Spinal cord (tissue), 10 donors: Measurements from ENCODE around the gene CD69. TPM values are rescaled to one million over a fixed set of nuclear protein-coding genes. Genes with fewer than 3 reads are reported as not detected.

Source experiments
- DNase-seq, 6 donors: peaks; one replicate each; pipeline versions ENCODE4 v3.0.0 to v3.0.0-alpha.2; 2013 to 2015; ENCODE audit warnings: low spot score in 6 of 6, low read depth in 4 of 6
- H3K27ac ChIP-seq: one replicate; pipeline ENCODE4 v1.5.1; 2013; ENCODE audit warnings: low read depth, low read length, control low read depth
- H3K27me3 ChIP-seq: one replicate; pipeline ENCODE4 v1.6.1; 2013; ENCODE audit warnings: low read length; ENCODE audit not compliant: control insufficient read depth, insufficient read depth
- H3K36me3 ChIP-seq: one replicate; pipeline ENCODE4 v1.6.1; 2013; ENCODE audit warnings: low read length; ENCODE audit not compliant: control insufficient read depth, insufficient read depth
- H3K4me1 ChIP-seq: one replicate; pipeline ENCODE4 v1.6.1; 2013; ENCODE audit warnings: low read length; ENCODE audit not compliant: control insufficient read depth, insufficient read depth
- H3K4me3 ChIP-seq: one replicate; pipeline ENCODE4 v1.5.1; 2013; ENCODE audit warnings: low read depth, low read length, control low read depth
- H3K9me3 ChIP-seq: one replicate; pipeline ENCODE4 v1.6.1; 2013; ENCODE audit warnings: low read length; ENCODE audit not compliant: control insufficient read depth, insufficient read depth
- WGBS: methylation state at CpG from one replicate; pipeline ENCODE4 v1.1.5; 2013; ENCODE audit warnings: missing lambda C conversion rate; ENCODE audit not compliant: insufficient coverage; 5-methylcytosine and 5-hydroxymethylcytosine counted together
- polyA plus RNA-seq, 2 donors: library from polyadenylated mRNA; unstranded; fragments of 120-200 nt; gene quantifications; one replicate each; pipeline ENCODE4 v1.2.1, GENCODE V29; 2013; ENCODE audit not compliant: insufficient read length in 2 of 2
- total RNA-seq, 2 donors: library from RNA; depleted of rRNA in 1 of 2; stranded (reverse); fragments of 120-200 nt in 1 of 2; fragments of >200 nt in 1 of 2; gene quantifications; one replicate each; pipeline versions ENCODE4 v1.2.3 to v1.2.4, GENCODE V29; 2013 to 2014
- donor health status: healthy.

The CD69 gene
- total and polyA plus RNA-seq, 4 donors, result 0.63 to 9.6 (median 1.6) TPM

- no CpG with 5 or more reads among the region's 5 CpGs for WGBS
- Histone ChIP-seq H3K4me1 (no peaks in the 10 kb centered on the region), H3K27me3 (no peaks in the 10 kb centered on the region), H3K36me3 (no peaks in the 10 kb centered on the region), H3K9me3 (no peaks in the 10 kb centered on the region), H3K4me3 (no peak overlapping the region), H3K27ac (no peak overlapping the region)
- no peak for DNase-seq
Observed at GRCh38 chr12:9796346-9796745, 35.6 kb upstream of the CD69 start.

- Histone ChIP-seq H3K4me3 (no peak overlapping the region), H3K36me3 (no peaks in the 10 kb centered on the region), H3K27ac (no peak overlapping the region), H3K9me3 (no peaks in the 10 kb centered on the region), H3K27me3 (no peaks in the 10 kb centered on the region), H3K4me1 (no peaks in the 10 kb centered on the region)
- no CpG with 5 or more reads among the region's 2 CpGs for whole genome bisulfite sequencing
- DNase-seq, result no peak
Observed at GRCh38 chr12:9795945-9796344, 35.2 kb upstream of the CD69 start.

DNA sequence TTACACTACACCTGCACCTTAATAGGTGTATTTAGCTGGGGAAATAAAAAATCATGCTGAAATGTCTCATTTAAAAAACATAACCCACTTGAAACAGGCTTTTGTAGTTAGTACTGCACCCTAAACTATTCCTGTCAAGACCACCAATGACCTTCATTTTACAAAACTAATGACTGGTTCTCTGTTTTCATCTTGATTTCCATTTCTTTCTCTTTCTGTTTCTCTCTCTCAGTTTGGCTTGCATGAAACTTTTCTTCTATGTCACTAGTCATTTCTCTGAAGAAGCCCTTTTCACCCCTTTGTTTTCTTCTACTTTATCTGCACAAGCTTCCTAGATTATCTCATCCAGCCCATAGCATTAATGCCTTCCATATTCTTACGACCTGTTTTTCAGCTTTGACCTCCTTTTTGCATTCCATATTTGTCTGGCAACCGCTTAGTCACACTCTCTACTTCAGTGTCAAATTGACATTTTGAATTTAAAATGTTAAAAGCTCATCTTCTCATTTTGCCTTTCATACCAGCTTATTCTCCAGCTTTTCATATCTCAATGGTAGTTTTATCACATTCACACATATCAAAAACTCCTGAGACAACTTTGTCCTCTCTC lies 33.9 kb upstream of the CD69 start:
- Histone ChIP-seq H3K4me3 (no peak overlapping the region), H3K36me3 (no peaks in the 10 kb centered on the region), H3K27me3 (no peaks in the 10 kb centered on the region), H3K9me3 (no peaks in the 10 kb centered on the region), H3K27ac (no peak overlapping the region), H3K4me1 (no peaks in the 10 kb centered on the region)
- no peak for DNase-seq
- WGBS, result 78% methylated on average over 2 of the region's 2 CpGs

DNA sequence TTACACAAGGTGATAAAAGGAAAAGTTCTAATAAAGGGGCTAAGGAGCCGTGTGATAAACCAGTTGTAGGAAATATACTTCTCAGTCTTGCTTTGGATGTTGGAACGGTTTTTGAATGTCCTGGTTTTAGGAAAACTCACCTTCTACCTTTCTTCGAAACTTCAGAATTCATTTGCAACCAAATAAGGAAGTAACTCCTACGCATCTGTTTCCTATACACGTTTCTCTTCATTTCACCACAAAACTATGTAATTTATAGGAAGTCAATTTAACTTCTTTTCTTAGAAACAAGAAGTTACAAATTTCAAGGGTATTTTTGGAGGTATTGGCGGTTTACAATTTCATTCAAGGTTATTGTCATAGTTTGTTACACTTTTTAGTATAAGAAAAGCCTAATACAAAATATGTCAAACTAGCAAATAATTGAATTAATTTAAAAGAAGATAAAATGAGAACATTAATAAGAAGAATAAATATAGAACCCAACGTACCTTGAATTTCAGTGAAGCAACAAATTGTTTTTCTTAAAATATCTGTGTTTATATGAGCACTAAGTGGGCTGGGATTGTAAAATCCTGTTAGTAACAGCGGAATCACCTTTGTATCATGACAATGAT lies 33.2 kb upstream of the CD69 start:
- no peak overlapping the region for H3K27ac ChIP-seq
- H3K36me3 ChIP-seq, result no peaks in the 10 kb centered on the region
- no peak for DNase-seq
- H3K4me3 ChIP-seq, result no peak overlapping the region
- no CpG with 5 or more reads among the region's 8 CpGs for WGBS
- H3K9me3 ChIP-seq, result no peaks in the 10 kb centered on the region
- no peaks in the 10 kb centered on the region for H3K4me1 ChIP-seq
- H3K27me3 ChIP-seq, result no peaks in the 10 kb centered on the region

- no peaks in the 10 kb centered on the region for H3K9me3 ChIP-seq
- no peak overlapping the region for H3K4me3 ChIP-seq
- no peaks in the 10 kb centered on the region for H3K4me1 ChIP-seq
Observed at GRCh38 chr12:9792961-9793617, 32.4 kb upstream of the CD69 start.

DNA sequence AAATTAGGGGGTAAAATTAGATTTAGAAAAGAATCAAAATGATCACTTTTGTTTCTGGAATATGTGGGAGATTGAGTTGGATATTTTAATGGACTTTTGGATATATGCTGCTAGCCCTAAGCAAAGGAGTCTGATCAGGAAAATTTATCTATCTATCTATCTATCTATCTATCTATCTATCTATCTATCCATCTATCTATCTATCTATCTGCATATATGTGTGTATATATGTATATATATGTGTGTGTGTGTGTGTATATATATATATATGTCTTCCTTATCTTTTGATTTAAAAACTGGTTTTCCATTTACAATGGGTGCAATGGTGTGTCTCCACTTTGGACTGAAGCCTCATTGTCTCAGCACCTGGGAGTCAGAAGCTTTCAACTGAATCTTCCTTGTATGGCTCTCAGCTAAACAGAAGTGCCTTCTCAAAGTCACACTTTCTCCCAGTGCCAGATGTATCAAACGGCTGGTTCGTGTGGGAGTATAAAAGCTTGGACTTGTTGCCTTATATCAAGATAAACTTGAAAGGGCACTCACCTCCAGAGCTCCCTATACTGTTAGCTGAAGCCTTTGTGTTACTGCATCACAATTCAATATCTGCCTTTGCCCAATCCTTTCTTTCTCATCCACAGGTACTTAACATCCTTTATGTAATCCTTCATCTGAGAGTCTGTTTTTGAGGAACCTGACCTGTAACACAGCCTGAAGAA lies 31.6 kb upstream of the CD69 start:
- no peak for DNase-seq
- Histone ChIP-seq H3K27ac (no peak overlapping the region), H3K9me3 (no peaks in the 10 kb centered on the region), H3K27me3 (no peaks in the 10 kb centered on the region), H3K4me1 (no peaks in the 10 kb centered on the region), H3K36me3 (no peaks in the 10 kb centered on the region), H3K4me3 (no peak overlapping the region)
- no CpG with 5 or more reads among the region's 2 CpGs for WGBS

More at GRCh38 chr12:9792961-9793617, 32.4 kb upstream of the CD69 start:
- WGBS, result no CpG with 5 or more reads among the region's 2 CpGs
- no peaks in the 10 kb centered on the region for H3K36me3 ChIP-seq
- no peak overlapping the region for H3K27ac ChIP-seq
- no peaks in the 10 kb centered on the region for H3K27me3 ChIP-seq
- no peak for DNase-seq

- Histone ChIP-seq H3K9me3 (peaks cover 2% of the 10 kb centered on the region), H3K4me1 (no peaks in the 10 kb centered on the region), H3K36me3 (no peaks in the 10 kb centered on the region), H3K27me3 (no peaks in the 10 kb centered on the region), H3K4me3 (no peak overlapping the region), H3K27ac (no peak overlapping the region)
- WGBS, result 54% methylated on average over 2 of the region's 6 CpGs
- DNase-seq, result no peak
Observed at GRCh38 chr12:9786726-9787717, 26.3 kb upstream of the CD69 start.

DNA sequence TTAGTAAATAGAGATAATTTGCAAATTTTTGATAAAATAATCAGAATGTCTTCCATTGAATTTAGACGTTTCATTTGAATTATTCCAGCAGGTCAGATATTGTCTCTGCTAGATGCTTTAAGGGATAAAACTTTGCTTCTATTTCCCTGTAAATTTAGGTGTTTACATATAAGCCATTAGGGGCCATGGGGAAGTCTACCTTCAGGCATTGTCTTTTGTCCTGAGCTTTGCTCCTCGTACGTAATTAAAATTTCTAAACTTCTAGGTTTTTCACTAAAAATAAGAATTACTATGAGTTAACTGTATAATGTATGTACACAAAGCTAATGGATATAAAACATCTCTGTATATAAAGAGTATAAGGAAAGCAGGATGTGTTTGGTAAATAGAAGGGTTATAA lies 24.1 kb upstream of the CD69 start:
- no peak for DNase-seq
- no CpG with 5 or more reads among the region's 3 CpGs for WGBS
- no peak overlapping the region for H3K27ac ChIP-seq
- no peaks in the 10 kb centered on the region for H3K36me3 ChIP-seq
- H3K27me3 ChIP-seq, result no peaks in the 10 kb centered on the region
- H3K9me3 ChIP-seq, result peaks cover 2% of the 10 kb centered on the region
- H3K4me1 ChIP-seq, result no peaks in the 10 kb centered on the region
- no peak overlapping the region for H3K4me3 ChIP-seq

GRCh38 chr12:9784326-9784725 lies 23.6 kb upstream of the CD69 start:
- Histone ChIP-seq H3K27me3 (no peaks in the 10 kb centered on the region), H3K4me3 (no peak overlapping the region), H3K9me3 (peaks cover 2% of the 10 kb centered on the region), H3K36me3 (no peaks in the 10 kb centered on the region), H3K4me1 (no peaks in the 10 kb centered on the region), H3K27ac (no peak overlapping the region)
- WGBS, result no CpG with 5 or more reads among the region's 2 CpGs
- DNase-seq, result no peak
